HG02610 (cell line): ENCODE results near the gene SMG9.
"Not testable (repeated sequence)": the region's sequence is repeated elsewhere in the genome, so short reads cannot be mapped to it uniquely, and the experiment has no call there.

ENCODE experiments used
- ATAC-seq: cut with Tn5 transposase; IDR thresholded peaks from one replicate; pipeline ENCODE4 v1.9.1; 2021; ENCODE audit warnings: mild to moderate bottlenecking, moderate library complexity; ENCODE audit not compliant: unreplicated experiment

SMG9 gene

GRCh38 chr19:43695985-43696704 lies 58.6 kb downstream of the SMG9 start:
- ATAC-seq = no peak

- ATAC-seq = no peak
These were observed 60.2 kb downstream of the SMG9 start for GRCh38 chr19:43694553-43694952.

GRCh38 chr19:43692877-43693276 lies 61.9 kb downstream of the SMG9 start:
- ATAC-seq = no peak

GRCh38 chr19:43692385-43692784 lies 62.4 kb downstream of the SMG9 start:
- no peak for ATAC-seq

- ATAC-seq = no peak
These were observed 63.0 kb downstream of the SMG9 start for GRCh38 chr19:43691755-43692154.

GRCh38 chr19:43690890-43691289 lies 63.9 kb downstream of the SMG9 start:
- ATAC-seq = no peak

GRCh38 chr19:43690444-43690843 lies 64.3 kb downstream of the SMG9 start:
- no peak for ATAC-seq

DNA sequence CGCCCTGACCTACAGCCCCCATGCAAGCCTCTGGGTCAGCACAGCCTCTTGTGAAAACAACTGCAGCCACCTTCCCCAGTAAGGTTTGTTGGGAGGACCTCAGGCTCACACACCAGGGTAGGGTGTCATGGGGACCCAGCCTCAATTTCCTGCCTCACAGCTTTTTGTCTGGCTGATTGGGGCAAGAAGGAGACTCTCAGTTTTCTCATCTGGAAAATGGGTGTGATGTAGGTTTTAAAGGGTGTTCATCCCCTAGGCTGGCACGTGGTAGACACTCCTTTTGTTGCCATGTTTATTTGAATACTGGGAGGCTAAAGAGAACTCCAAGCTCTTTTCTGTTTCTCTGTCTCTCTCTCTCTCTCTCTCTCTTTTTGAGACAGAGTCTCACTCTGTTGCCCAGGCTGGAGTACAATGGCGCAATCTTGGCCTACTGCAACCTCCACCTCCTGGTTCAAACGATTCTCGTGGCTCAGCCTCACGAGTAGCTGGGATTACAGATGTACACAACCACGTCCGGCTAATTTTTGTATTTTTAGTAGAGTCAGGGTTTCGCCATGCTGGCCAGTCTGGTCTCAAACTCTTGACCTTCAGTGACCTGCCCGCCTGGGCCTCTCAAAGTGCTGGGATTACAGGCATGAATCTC lies 66.6 kb downstream of the SMG9 start:
- no peak for ATAC-seq

GRCh38 chr19:43687660-43687997 lies 67.1 kb downstream of the SMG9 start:
- no peak for ATAC-seq

DNA sequence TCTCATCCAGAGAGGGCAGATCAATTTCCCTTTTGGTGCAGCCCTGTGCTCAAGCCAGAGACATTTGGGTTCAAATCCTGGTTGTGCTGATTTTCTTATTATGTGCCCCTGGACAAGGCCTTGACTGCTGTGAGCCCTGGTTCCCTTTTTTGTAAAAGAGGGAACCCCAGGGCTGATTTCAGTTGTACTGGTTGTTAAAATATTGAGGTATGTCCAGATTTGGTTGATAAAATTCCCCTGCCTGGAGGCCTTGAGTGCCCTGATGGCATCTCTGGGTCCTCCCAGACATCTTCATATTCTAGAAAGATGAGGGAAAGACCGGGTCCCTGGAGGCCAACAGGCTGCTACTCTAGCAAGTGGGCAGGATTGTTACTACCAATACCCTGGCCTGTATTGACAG lies 70.4 kb downstream of the SMG9 start:
- no peak for ATAC-seq

DNA sequence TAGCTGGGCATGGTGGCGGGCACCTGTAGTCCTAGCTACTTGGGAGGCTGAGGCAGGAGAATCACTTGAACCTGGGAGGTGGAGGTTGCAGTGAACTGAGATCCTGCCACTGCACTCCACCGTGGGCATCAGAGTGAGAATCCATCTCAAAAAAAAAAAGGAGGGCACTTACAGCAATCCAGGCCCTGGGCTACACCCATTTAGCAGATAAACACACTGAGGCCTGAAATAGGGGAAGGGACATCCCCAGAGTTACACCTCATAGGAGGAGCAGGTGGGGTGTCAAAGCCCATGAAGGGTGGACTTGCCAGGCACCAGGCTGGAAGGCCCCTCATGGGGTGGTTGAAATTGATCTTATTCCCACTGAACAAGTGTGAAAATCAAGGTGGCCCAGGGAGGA lies 70.9 kb downstream of the SMG9 start:
- ATAC-seq = no peak

DNA sequence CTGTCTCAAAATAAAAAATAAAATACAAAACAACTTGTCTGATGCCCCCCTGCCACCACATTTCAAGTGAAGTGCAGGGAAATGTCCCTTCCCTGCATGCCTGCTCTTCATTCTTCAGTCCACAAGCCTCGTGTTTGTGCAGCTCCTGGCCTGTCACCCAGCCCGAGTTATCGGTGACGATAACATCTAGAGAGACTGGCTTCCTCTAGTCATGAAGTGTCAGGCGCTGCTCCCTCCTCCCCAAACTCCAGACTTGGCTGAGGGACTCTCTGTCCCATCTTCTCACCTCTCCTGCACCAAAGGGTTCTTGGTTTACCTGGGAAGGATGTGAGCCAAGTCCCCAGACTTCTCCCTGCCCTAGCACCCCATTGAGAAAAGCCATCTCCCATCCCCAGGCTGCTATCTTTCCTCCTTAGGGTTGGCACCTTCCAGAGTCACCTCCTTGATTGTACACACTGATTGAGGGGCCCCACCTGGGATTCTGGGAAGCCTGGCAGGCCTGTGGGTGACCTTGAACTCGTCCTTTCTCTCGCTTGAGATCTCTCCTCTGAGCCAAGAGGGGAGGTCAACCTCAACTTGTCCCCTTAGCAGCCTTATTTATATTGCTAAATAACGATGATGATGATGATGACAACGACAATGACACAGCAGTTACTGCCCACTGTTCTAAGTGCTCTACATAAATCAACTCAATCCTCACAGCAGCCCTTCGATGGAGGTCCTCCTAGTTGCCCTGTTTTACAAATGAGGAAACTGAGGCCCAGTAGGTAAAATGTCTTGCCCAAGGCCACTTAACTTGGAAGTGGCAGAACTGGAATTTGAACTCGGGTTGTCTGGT lies 71.7 kb downstream of the SMG9 start:
- ATAC-seq = no peak

- not testable (repeated sequence) for ATAC-seq
These were observed 72.5 kb downstream of the SMG9 start for GRCh38 chr19:43682269-43682668.

- ATAC-seq = no peak
These were observed 72.9 kb downstream of the SMG9 start for GRCh38 chr19:43681821-43682220.

- ATAC-seq = no peak
These were observed 76.1 kb downstream of the SMG9 start for GRCh38 chr19:43678512-43679261.
